Hematopoietic multipotent progenitor cell treated with erythropoietin and hydrocortisone succinate and interleukin-3 and kit ligand, for 8 days (in vitro differentiated cells): Measurements from ENCODE around the gene TNPO2.

Experiments used
- DNase-seq: peaks from one replicate; pipeline ENCODE4 v3.0.0-alpha.2; 2015

The TNPO2 gene

GRCh38 chr19:12723641-12724426 is at the start of gene TNPO2:
Gene TNPO2 (minus strand): TSS chr19:12723932. CDS start chr19:12720977, 2,955 bp downstream.
- peak; percentile 84 for DNase-seq

- no peak for DNase-seq
Measured at GRCh38 chr19:12772323-12772722, 48.6 kb upstream of the TNPO2 start.

GRCh38 chr19:12770922-12771321 is 47.2 kb upstream of the TNPO2 start:
- DNase-seq, result no peak

GRCh38 chr19:12769689-12770088 is 46.0 kb upstream of the TNPO2 start:
- peak; percentile 36 for DNase-seq

GRCh38 chr19:12767666-12768065 is 43.9 kb upstream of the TNPO2 start:
- no peak for DNase-seq

- no peak for DNase-seq
Measured at GRCh38 chr19:12767150-12767549, 43.4 kb upstream of the TNPO2 start.

GRCh38 chr19:12766051-12766521 is 42.4 kb upstream of the TNPO2 start:
- DNase-seq, result no peak

- DNase-seq, result no peak
Measured at GRCh38 chr19:12764698-12765097, 41.0 kb upstream of the TNPO2 start.

GRCh38 chr19:12763100-12763499 is 39.4 kb upstream of the TNPO2 start:
- DNase-seq, result no peak

- no peak for DNase-seq
Measured at GRCh38 chr19:12759686-12760085, 36.0 kb upstream of the TNPO2 start.

GRCh38 chr19:12757544-12758274 is 34.0 kb upstream of the TNPO2 start:
- peak; percentile 68 for DNase-seq

- DNase-seq, result no peak
Measured at GRCh38 chr19:12756150-12756883, 32.6 kb upstream of the TNPO2 start.

GRCh38 chr19:12754465-12755196 is 30.9 kb upstream of the TNPO2 start:
- DNase-seq, result no peak

- no peak for DNase-seq
Measured at GRCh38 chr19:12752056-12752781, 28.5 kb upstream of the TNPO2 start.

- no peak for DNase-seq
Measured at GRCh38 chr19:12751635-12752034, 27.9 kb upstream of the TNPO2 start, which contains the start of gene BEST2. Gene BEST2 (plus strand): TSS chr19:12751791. CDS start chr19:12752593, 802 bp downstream.

- no peak for DNase-seq
Measured at GRCh38 chr19:12750851-12751250, 27.1 kb upstream of the TNPO2 start.

- no peak for DNase-seq
Measured at GRCh38 chr19:12749938-12750521, 26.3 kb upstream of the TNPO2 start.

GRCh38 chr19:12748489-12748888 is 24.8 kb upstream of the TNPO2 start:
- no peak for DNase-seq

- no peak for DNase-seq
Measured at GRCh38 chr19:12745166-12745897, 21.6 kb upstream of the TNPO2 start.

GRCh38 chr19:12737835-12738351 is 14.2 kb upstream of the TNPO2 start:
- no peak for DNase-seq
